C4-2B (cell line): ENCODE data around the gene NINJ1.

Experiments used
- H3K27ac ChIP-seq: fragments of 450-650 bp; 2 replicates; pipeline ENCODE4 v1.5.1; 2017
- CTCF ChIP-seq: fragments of 450-650 bp; conservative IDR thresholded peaks from 2 replicates; pipeline ENCODE4 v1.5.1; 2017; ENCODE audit warnings: mild to moderate bottlenecking
- ZFX ChIP-seq: fragments of 450-650 bp; IDR thresholded peaks from 2 replicates; pipeline ENCODE4 v1.6.1; 2017

Gene NINJ1

GRCh38 chr9:93091056-93091452, 43.0 kb downstream of the NINJ1 start:
- H3K27ac ChIP-seq: no peak overlapping the region
- TF ChIP-seq CTCF: no peak
- TF ChIP-seq ZFX: no peak

- TF ChIP-seq ZFX (no peak), CTCF (no peak)
- H3K27ac ChIP-seq: no peak overlapping the region
These were observed 43.9 kb downstream of the NINJ1 start for GRCh38 chr9:93090091-93090655.

GRCh38 chr9:93089481-93089991, 44.5 kb downstream of the NINJ1 start:
- no peak for TF ChIP-seq CTCF
- TF ChIP-seq ZFX: no peak
- H3K27ac ChIP-seq: no peak overlapping the region

- no peak for TF ChIP-seq CTCF
- no peak for TF ChIP-seq ZFX
- H3K27ac ChIP-seq: no peak overlapping the region
These were observed 45.0 kb downstream of the NINJ1 start for GRCh38 chr9:93089024-93089423.

- no peak overlapping the region for H3K27ac ChIP-seq
- no peak for TF ChIP-seq CTCF
- no peak for TF ChIP-seq ZFX
These were observed 45.4 kb downstream of the NINJ1 start for GRCh38 chr9:93088656-93089015.

GRCh38 chr9:93087971-93088655, 45.9 kb downstream of the NINJ1 start:
- H3K27ac ChIP-seq: no peak overlapping the region

More at GRCh38 chr9:93087971-93088655, 45.9 kb downstream of the NINJ1 start:
- TF ChIP-seq CTCF (no peak), ZFX (no peak)
